ENCODE results near the gene FNIP2. TPM values are rescaled to one million over a fixed set of nuclear protein-coding genes. Genes with fewer than 3 reads are reported as not detected.

The FNIP2 gene
- total RNA-seq: 10 to 100 TPM; 12.3 to 17.1 TPM

- Mint-ChIP-seq H3K9me3 (ENCODE audit: low read depth) (no peaks in the 10 kb centered on the region), H3K27ac (peak within 1 kb of the TSS; percentile 92), H3K4me3 (peak within 1 kb of the TSS; percentile 93), H3K4me1 (peaks cover 43% of the 10 kb centered on the region), H3K27me3 (peaks cover 7% of the 10 kb centered on the region), H3K36me3 (peaks cover 6% of the 10 kb centered on the region)
- ATAC-seq: peak; percentile 89
- CTCF ChIA-PET: interaction anchor here (1.1 to 1.9 kb wide), 6 partner anchors 40 to 98 kb away, joined by 3 to 8 read pairs (median 4); no protein-coding TSS in a partner anchor
- DNase-seq: peak; percentile 73
Measured at GRCh38 chr4:158768555-158769174, at the start of gene FNIP2. TSS of gene FNIP2 (plus strand) at chr4:158769026. CDS start at chr4:158769213, 187 bp downstream.

GRCh38 chr4:158721680-158722079, 47.1 kb upstream of the FNIP2 start:
- Mint-ChIP-seq H3K9me3 (ENCODE audit: low read depth) (no peaks in the 10 kb centered on the region), H3K36me3 (peaks cover 47% of the 10 kb centered on the region), H3K4me3 (peak overlapping the region; percentile 88), H3K27ac (peak overlapping the region; percentile 26), H3K4me1 (peaks cover 56% of the 10 kb centered on the region), H3K27me3 (no peaks in the 10 kb centered on the region)
- CTCF ChIA-PET: interaction anchor here (0.6 to 0.9 kb wide), 3 partner anchors 15 to 51 kb away, joined by 3 to 4 read pairs (median 3); partner anchors contain the start of gene FNIP2
- DNase-seq: no peak
- ATAC-seq: no peak

- DNase-seq (no peak), ATAC-seq (peak; percentile 1)
- H3K4me1 Mint-ChIP-seq: peaks cover 57% of the 10 kb centered on the region
Measured at GRCh38 chr4:158722291-158722916, 46.4 kb upstream of the FNIP2 start.

GRCh38 chr4:158722917-158723793, 45.7 kb upstream of the FNIP2 start, which contains the start of gene PPID:
TSS of gene PPID (minus strand) at chr4:158723396. CDS start at chr4:158723288, 108 bp downstream.
- DNase-seq: peak; percentile 91
- peak within 1 kb of the TSS; percentile 98 for H3K27ac Mint-ChIP-seq
- H3K4me3 Mint-ChIP-seq: peak within 1 kb of the TSS; percentile 88
- no peaks in the 10 kb centered on the region for H3K27me3 Mint-ChIP-seq
- CTCF ChIA-PET: interaction anchor here (0.7 to 2.0 kb wide), 3 partner anchors 52 to 129 kb away, joined by 3 to 6 read pairs (median 4); no protein-coding TSS in a partner anchor
- H3K36me3 Mint-ChIP-seq: peaks cover 34% of the 10 kb centered on the region
- peak; percentile 90 for ATAC-seq
- H3K4me1 Mint-ChIP-seq: peaks cover 57% of the 10 kb centered on the region
- H3K9me3 Mint-ChIP-seq (ENCODE audit: low read depth): no peaks in the 10 kb centered on the region

More at GRCh38 chr4:158722291-158722916, 46.4 kb upstream of the FNIP2 start:
- no peaks in the 10 kb centered on the region for H3K27me3 Mint-ChIP-seq
- peak overlapping the region; percentile 88 for H3K4me3 Mint-ChIP-seq
- peak overlapping the region; percentile 98 for H3K27ac Mint-ChIP-seq
- no peaks in the 10 kb centered on the region for H3K9me3 Mint-ChIP-seq (ENCODE audit: low read depth)
- CTCF ChIA-PET: interaction anchor here (0.6 to 0.9 kb wide), 3 partner anchors 14 to 52 kb away, joined by 3 to 4 read pairs (median 3); partner anchors contain the start of gene FNIP2
- H3K36me3 Mint-ChIP-seq: peaks cover 41% of the 10 kb centered on the region

GRCh38 chr4:158724637-158725036, 44.2 kb upstream of the FNIP2 start:
- peak overlapping the region; percentile 98 for H3K27ac Mint-ChIP-seq
- H3K36me3 Mint-ChIP-seq: peaks cover 22% of the 10 kb centered on the region
- H3K4me3 Mint-ChIP-seq: peak overlapping the region; percentile 88
- H3K27me3 Mint-ChIP-seq: no peaks in the 10 kb centered on the region
- ATAC-seq (peak; percentile 6), DNase-seq (no peak)
- H3K4me1 Mint-ChIP-seq: peaks cover 65% of the 10 kb centered on the region
- no peaks in the 10 kb centered on the region for H3K9me3 Mint-ChIP-seq (ENCODE audit: low read depth)
- CTCF ChIA-PET: interaction anchor here (0.6 to 2.0 kb wide), 2 partner anchors 128 to 452 kb away, joined by 3 to 6 read pairs; no protein-coding TSS in a partner anchor

GRCh38 chr4:158726633-158727032, 42.2 kb upstream of the FNIP2 start:
- no peak for DNase-seq
- peaks cover 9% of the 10 kb centered on the region for H3K36me3 Mint-ChIP-seq
- CTCF ChIA-PET: interaction anchor here (1.7 kb wide), 1 partner anchor 125 kb away, joined by 5 read pairs; no protein-coding TSS in a partner anchor
- no peaks in the 10 kb centered on the region for H3K9me3 Mint-ChIP-seq (ENCODE audit: low read depth)
- peaks cover 54% of the 10 kb centered on the region for H3K4me1 Mint-ChIP-seq
- ATAC-seq: no peak
- H3K27me3 Mint-ChIP-seq: peaks cover 5% of the 10 kb centered on the region
- no peak overlapping the region for H3K4me3 Mint-ChIP-seq
- peak overlapping the region; percentile 44 for H3K27ac Mint-ChIP-seq

GRCh38 chr4:158728236-158728635, 40.6 kb upstream of the FNIP2 start:
- DNase-seq (no peak), ATAC-seq (no peak)
- Mint-ChIP-seq H3K4me3 (no peak overlapping the region), H3K4me1 (peaks cover 48% of the 10 kb centered on the region), H3K36me3 (peaks cover 5% of the 10 kb centered on the region), H3K27ac (peak overlapping the region; percentile 3), H3K27me3 (peaks cover 15% of the 10 kb centered on the region), H3K9me3 (ENCODE audit: low read depth) (no peaks in the 10 kb centered on the region)
- CTCF ChIA-PET: interaction anchor here (1.2 to 1.7 kb wide), 2 partner anchors 40 to 123 kb away, joined by 4 read pairs; partner anchors contain the start of gene FNIP2

- peaks cover 15% of the 10 kb centered on the region for H3K27me3 Mint-ChIP-seq
- peak overlapping the region; percentile 29 for H3K27ac Mint-ChIP-seq
- peak; percentile 70 for DNase-seq
- ATAC-seq: peak; percentile 80
- CTCF ChIA-PET: interaction anchor here (0.5 to 1.2 kb wide), 4 partner anchors 120 to 473 kb away, joined by 3 to 6 read pairs (median 3); no protein-coding TSS in a partner anchor
- peaks cover 5% of the 10 kb centered on the region for H3K36me3 Mint-ChIP-seq
- H3K4me1 Mint-ChIP-seq: peaks cover 36% of the 10 kb centered on the region
- no peaks in the 10 kb centered on the region for H3K9me3 Mint-ChIP-seq (ENCODE audit: low read depth)
- H3K4me3 Mint-ChIP-seq: no peak overlapping the region
Measured at GRCh38 chr4:158729716-158730559, 38.9 kb upstream of the FNIP2 start.

- Mint-ChIP-seq H3K27me3 (peaks cover 9% of the 10 kb centered on the region), H3K4me3 (no peak overlapping the region), H3K36me3 (peaks cover 3% of the 10 kb centered on the region), H3K9me3 (ENCODE audit: low read depth) (no peaks in the 10 kb centered on the region), H3K27ac (no peak overlapping the region), H3K4me1 (no peaks in the 10 kb centered on the region)
- no peak for DNase-seq
- CTCF ChIA-PET: no interaction called here
- no peak for ATAC-seq
Measured at GRCh38 chr4:158738866-158739265, 30.0 kb upstream of the FNIP2 start.

- Mint-ChIP-seq H3K4me1 (no peaks in the 10 kb centered on the region), H3K27ac (no peak overlapping the region), H3K4me3 (no peak overlapping the region), H3K36me3 (peaks cover 3% of the 10 kb centered on the region), H3K9me3 (ENCODE audit: low read depth) (no peaks in the 10 kb centered on the region), H3K27me3 (peaks cover 9% of the 10 kb centered on the region)
- DNase-seq (no peak), ATAC-seq (no peak)
- CTCF ChIA-PET: no interaction called here
Measured at GRCh38 chr4:158739600-158739999, 29.2 kb upstream of the FNIP2 start.

- Mint-ChIP-seq H3K27me3 (peaks cover 9% of the 10 kb centered on the region), H3K36me3 (peaks cover 3% of the 10 kb centered on the region)
- CTCF ChIA-PET: interaction anchor here (1.2 kb wide), 1 partner anchor 25 kb away, joined by 3 read pairs; no protein-coding TSS in a partner anchor
Measured at GRCh38 chr4:158741326-158742021, 27.4 kb upstream of the FNIP2 start.

More at GRCh38 chr4:158741326-158742021, 27.4 kb upstream of the FNIP2 start:
- H3K4me3 Mint-ChIP-seq: no peak overlapping the region
- no peak overlapping the region for H3K27ac Mint-ChIP-seq
- no peaks in the 10 kb centered on the region for H3K4me1 Mint-ChIP-seq
- DNase-seq: no peak
- no peaks in the 10 kb centered on the region for H3K9me3 Mint-ChIP-seq (ENCODE audit: low read depth)
- ATAC-seq: no peak

Measured in activated CD8-positive, alpha-beta memory T cell treated with anti-CD3 and anti-CD28 coated beads, Interleukin-2, amount 10 ng/mL, durations not matched to agents 7 days and 5 days (primary cell).